Stimulated activated CD8-positive, alpha-beta memory T cell treated with anti-CD3 and anti-CD28 coated beads, Interleukin-4, amount 100 ng/mL, for 4 hours (primary cell): ENCODE results near the gene EPO.

Experiments used
- DNase-seq, 2 donors: peaks; one replicate each; pipeline ENCODE4 v3.0.0-alpha.2; 2020; ENCODE audit warnings: low read depth in 2 of 2, low spot score in 1 of 2

EPO gene

DNA sequence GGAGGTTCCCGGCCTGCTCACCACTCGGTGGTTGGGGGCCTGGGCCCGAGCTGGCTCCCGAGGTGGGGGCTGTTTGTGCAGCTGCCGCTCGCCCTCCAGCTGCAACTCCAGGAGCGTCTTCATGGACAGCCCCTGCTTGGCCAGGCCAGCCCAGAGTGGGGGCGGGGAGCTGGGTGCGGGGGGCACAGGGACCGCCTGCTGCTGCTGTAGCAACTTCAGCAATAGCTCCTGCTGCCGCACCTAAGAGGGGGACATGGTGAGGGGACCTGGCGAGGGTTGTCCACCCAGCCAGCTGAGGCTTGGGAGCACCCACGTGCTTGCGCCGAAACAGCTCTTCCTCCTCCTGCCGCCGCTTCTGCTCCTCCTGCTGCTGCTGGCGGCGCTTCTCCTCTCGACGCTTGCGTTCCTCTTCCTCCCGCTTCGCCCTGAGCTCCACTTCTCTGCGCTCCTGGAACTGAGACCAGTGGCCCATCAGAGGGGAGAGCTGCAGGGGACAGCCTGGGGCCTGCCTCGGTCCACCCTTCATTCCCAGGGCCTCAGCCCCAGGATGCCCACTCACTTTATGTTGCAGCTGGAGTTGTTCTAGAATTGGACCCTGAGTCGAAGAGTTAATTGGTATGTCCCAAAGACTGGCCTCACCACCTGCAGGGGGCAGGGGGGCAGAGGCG, 37.1 kb upstream of the EPO start:
- DNase-seq = no peak

DNA sequence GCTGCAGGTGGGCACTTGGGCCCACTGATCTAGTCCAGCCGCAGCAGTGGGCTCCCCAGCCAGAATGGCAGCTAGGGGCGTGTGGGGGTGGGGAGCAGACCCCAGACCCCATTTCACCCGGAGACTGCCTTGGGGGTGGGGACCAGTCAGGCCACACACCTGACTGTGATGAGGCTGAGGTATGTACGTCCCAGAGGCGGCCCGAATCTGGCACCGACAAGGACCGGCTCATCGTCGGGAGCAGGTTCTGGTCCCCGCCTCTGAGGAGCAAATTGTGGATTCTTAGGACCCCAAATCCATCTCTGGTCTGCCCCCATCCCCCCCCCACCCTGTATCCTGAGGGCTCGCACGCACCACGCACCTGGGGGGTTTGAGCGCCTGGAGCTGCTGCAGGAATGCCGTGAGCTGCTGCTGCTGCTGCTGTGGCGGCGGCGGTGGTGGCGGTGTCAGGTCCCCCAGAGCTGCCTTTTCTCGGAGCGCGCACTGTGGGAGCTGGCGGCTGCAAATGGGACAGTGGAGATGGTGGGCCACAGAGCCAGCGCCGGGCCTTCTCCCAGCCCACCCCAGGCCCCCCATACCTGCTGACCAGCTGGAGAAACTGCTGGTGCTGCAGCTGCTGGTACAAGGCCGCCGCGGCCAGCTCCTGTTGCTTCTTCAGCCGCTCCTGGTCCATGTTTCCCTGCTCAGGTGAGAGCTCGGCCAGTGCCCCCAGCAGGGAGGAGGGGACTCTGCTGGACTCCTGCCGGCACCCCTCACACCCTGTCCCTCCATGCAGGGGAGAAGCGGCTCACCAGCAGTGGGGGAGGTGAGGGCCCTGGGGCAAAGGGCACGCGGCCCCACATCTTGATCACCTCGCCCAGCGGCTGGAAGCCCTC, 36.4 kb upstream of the EPO start:
- DNase-seq = no peak

GRCh38 chr7:100684534-100685042, 35.7 kb upstream of the EPO start:
- DNase-seq = no peak

- no peak for DNase-seq
Observed at GRCh38 chr7:100685049-100685605, 35.1 kb upstream of the EPO start.

DNA sequence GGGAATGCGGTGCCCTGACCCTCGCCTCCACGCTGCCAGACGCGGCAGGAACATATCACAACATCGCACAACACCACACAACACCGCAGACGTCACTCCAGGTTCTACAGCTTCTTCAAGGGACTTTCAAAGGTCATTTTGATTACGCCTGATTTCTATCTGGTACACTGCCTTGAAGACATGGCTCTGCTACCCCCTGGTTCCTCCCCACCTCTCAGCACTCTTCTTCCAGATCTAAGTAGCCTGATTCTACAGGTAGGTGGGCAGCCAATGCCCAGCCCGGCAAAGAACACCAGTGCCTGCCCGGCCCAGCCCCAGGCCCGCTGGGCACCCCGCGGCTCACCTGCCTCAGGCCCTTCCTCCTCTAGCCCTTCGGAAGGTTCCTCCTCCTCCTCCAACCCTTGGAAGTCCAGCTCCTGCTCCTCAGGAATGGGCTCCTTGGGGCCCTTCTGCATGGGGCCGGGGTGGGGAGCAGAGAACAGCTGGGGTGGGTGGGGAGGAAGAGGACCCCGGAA, 34.6 kb upstream of the EPO start:
- DNase-seq = no peak

GRCh38 chr7:100686201-100686821, 34.0 kb upstream of the EPO start:
- DNase-seq = no peak

DNA sequence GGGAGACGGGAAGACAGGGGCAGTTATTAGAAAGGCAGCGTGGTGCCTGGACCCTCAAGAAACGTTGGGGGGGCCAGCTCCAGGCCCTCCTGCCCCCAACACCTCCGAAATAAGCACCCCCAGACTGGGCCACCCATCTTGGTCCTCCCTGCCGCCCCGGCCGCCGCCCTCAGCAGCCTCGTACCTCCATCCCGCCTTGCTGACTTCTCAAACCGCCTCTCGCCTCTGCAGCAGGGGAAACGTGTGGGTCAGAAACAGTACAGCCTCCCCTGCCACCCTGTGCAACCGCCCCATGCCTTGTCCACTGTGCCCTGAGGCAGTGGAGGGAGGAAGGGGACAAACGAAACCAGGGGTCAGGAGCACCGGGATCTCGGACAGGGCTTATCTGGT, 33.5 kb upstream of the EPO start:
- no peak for DNase-seq

GRCh38 chr7:100687261-100687660, 33.0 kb upstream of the EPO start:
- DNase-seq = no peak

DNA sequence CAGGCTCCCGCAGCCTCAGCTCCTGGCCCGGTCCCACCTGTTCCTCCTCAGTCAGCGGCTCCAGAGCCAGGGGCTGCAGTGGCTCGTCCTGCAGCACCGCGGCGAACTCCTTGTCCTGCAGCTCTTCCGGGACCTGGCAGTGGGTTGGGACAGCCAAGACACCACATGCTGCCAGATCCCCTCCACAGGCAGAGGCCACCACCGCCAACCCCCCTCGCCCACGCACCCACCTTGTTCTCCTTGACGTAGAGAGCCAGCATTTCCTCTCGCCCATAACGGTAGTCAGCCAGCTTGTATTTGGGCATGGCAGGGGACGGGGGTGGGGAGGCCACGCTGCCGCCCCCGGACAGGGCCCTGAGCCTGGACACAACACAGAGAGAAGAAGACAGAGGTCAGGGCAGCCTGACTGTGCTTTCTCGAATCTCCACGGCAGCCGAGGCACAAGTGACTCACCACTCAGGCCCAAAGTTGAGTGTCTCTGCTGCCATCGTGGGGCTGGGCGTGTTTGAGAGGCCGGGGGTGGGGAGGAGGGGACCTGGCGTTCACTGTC, 32.4 kb upstream of the EPO start:
- no peak for DNase-seq

GRCh38 chr7:100688326-100688860, 31.9 kb upstream of the EPO start:
- no peak for DNase-seq

DNA sequence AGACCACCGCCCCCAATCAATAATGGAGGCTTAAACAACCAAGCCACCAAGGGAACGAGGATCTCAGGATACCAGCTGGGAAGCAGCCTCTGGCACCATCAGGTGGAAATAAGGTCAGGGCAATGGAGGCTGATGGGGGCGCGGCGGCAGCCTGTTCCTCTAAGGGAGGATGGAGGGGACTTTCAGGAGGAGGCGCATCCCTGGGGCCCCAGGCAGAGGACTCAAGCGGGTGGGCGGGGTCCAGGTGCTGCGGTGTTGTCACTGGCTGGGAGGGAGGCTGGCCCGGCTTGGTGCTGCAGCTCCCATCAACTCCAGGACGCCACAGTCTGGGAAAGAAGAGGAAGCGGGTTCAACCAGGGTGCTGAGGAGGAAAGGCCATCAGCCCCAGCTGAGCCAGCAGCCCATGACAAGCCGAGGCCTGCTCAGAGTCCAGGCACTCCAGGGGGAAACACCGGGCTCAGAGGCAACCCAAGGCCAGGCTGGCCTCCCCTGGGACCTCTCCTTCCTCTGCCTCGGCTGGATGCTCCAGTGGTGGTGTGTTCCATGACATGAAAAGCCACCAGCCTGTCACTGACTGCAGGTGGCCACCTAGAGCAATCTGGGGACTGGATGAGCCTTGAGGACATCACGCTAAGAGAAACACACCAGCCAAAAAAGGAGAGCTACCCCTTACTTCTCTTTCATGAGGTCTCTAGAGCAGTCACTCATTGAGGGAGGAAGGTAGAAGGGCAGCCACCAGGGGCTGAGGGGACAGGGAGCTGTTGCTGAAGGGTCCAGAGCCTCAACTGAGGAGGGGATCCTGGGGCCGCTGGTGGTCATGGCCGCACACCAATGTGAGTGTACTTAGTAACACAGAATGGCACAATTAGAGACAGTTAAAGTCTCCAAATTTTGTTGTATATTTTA, 30.8 kb upstream of the EPO start:
- DNase-seq = no peak

DNA sequence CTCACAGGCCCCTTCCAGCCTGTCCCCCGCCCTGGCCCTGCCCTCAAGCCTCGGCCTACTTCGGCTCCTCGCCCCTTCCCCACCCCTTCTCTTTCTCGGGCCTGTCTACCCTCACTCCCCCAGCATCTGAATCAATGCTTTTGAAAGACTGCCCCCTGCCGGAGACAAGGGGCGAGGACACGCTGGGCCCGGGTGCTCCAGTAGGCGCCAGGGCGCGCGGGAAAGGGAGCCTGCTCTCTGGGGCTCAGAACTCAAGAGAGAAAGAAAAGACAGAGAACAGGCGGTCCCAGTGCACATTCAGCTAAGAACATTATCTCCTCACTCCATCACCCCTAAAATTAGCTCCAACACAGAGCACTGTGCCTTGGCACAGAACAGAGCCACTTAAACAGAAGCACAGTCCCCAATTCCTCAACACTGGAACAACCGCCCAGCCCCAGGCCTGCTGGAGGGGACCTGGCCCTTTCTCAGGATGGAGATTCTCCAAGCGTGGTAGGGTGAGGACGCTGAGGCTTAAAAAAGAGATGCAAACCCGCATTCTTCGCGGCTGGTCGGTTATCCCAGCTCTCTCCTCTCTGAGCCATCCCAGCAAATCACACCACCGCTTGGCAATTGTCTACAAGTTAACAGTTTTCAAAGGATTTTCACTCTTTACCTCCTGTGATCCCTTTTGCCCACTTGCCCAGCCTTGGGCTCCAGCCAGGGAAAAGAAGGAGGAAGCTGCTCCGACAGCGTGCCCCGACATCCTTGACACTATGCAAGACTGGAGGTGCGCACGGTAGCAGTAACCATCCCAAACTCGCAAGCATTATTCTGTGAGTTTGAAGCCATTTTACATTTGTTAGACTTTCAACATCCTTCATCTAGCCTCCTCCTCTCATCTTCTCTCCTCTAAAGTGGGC, 28.3 kb upstream of the EPO start:
- peak; percentile 46 to 75 for DNase-seq

DNA sequence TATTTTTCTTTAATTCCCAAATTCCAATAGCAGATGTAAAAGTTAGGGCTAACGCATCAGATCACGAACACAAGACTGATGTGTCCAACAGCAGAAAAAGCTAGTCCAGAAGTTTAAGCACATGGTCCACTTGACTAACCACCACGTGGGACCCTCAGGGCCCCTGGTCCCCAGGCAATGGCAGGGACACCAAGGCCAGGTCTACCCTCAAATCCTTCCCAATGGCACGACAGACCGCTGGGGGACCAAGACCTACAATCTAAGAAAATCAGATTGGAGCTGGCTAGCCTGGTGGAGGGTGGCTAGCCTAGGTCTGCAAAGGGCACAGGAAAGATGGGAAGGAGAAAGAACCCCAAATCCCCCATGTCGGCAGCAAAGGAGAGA, 27.7 kb upstream of the EPO start:
- no peak for DNase-seq

DNA sequence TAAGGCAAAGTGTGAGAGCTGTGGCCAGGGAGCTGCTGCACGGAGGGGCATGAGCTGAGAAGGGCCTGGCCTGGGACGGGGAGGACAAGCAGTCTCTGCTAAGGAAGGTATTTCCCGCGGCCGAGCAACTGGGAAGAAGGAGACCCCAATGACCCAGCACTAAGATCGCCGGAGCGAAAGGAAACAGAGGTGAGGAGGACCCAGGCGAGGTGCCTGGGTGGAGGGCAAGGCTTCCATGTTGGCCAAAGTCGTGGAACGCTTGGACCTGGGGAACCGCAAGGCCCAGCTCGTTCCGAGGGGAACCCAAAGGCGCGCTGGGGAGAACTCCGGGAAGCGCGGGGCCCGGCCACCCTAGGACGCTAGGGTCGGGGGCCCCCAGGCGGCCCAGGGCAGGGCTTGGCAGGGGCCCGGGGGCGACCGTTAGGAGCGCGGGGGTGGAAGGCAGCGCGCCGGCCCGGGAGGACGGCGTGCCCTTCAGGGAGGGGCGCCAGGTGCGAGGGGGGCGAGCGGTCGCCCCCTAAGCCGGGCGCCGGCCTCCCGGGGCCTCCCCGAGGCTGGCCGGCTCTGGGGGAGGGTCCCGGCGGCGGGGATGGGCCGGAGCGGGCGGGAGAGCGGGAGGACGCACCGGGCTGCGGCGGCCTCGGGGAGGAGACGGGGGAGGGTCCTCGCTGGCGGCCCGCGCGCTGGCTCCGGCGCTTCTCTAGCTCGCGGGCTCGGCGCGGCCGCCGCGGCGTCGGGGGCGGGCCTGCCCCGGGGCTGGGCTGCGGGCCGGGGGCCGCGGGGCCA, 26.8 kb upstream of the EPO start:
- no peak for DNase-seq

- DNase-seq = peak in 1 of 2 donors; percentile 49
Observed at GRCh38 chr7:100694098-100694745, 26.0 kb upstream of the EPO start, which contains the start of gene GIGYF1. Gene GIGYF1 (minus strand): TSS chr7:100694250. CDS start chr7:100688238, 6,012 bp downstream.

- no peak for DNase-seq
Observed at GRCh38 chr7:100696123-100696521, 24.1 kb upstream of the EPO start.

GRCh38 chr7:100699018-100699417, 21.2 kb upstream of the EPO start:
- no peak for DNase-seq
